Stimulated activated naive B cell treated with anti-CD40 and anti-IgM and Interleukin-4, amounts not matched to agents 10 μg/mL and 1 μg/mL and 100 μg/mL, for 72 hours (primary cell): Measurements from ENCODE around the gene F11R.
"Not testable (repeated sequence)": the region's sequence is repeated elsewhere in the genome, so short reads cannot be mapped to it uniquely, and the experiment has no call there.

Source experiments
- ATAC-seq, 2 donors: fragments of 150-1000 bp; cut with Tn5 transposase; replicated peaks; 2 replicates each; pipeline ENCODE4 v1.10.0; 2021; ENCODE audit warnings: moderate library complexity in 1 of 2
- DNase-seq: peaks from one replicate; pipeline ENCODE4 v3.0.0; 2021
- H3K27ac Mint-ChIP-seq: one replicate; pipeline ENCODE4 v1.8.0; 2022; ENCODE audit warnings: mild to moderate bottlenecking, mixed read lengths
- H3K27me3 Mint-ChIP-seq, 2 donors: one replicate each; pipeline ENCODE4 v1.8.0; 2022; ENCODE audit warnings: mixed read lengths in 2 of 2
- H3K36me3 Mint-ChIP-seq, 2 donors: one replicate each; pipeline ENCODE4 v1.8.0; 2022; ENCODE audit warnings: mixed read lengths in 2 of 2, mild to moderate bottlenecking in 1 of 2
- H3K4me1 Mint-ChIP-seq, 2 donors: one replicate each; pipeline ENCODE4 v1.8.0; 2022; ENCODE audit warnings: mixed read lengths in 2 of 2, mild to moderate bottlenecking in 1 of 2
- H3K4me3 Mint-ChIP-seq, 2 donors: one replicate each; pipeline ENCODE4 v1.8.0; 2022; ENCODE audit warnings: mild to moderate bottlenecking in 2 of 2, mixed read lengths in 2 of 2, moderate library complexity in 1 of 2
- H3K9me3 Mint-ChIP-seq, 2 donors: one replicate each; pipeline ENCODE4 v1.8.0; 2022; ENCODE audit warnings: mixed read lengths in 2 of 2, mild to moderate bottlenecking in 1 of 2

F11R gene

DNA sequence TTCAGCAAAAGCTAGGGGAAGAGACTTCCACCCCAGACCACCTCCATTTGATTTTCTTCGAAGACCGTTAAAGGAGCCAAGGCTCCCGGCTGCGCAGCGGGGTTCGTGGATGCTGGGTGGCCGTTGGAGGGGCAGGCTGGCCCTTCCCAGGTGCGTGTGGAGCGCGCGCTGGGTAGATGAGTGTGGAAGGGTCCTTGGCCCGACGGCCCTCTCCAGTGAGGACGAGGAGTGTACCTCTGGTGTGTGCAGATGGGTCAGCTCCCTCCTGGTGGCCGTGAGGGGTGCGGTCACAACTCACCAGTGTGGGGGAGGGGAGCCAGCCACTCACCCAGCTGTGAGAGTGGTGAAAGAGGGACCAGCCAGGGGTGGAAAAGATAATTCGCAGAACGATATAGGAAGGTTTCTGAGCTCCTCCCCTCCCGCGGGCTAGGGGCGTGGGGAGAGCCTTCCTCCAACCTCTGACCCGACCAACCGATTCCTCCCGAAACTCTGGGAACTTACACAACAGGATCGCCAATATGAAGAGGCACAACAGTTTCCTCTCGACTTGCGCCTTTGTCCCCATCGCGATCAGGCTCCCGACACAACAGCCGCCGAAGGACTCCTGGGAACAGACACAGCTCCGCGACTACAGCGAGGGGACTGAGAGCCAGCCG is at the start of gene F11R:
TSS of gene F11R (minus strand) at position 644 of the 656 bp plus-strand sequence. CDS start at position 565, 79 bp downstream.
- Mint-ChIP-seq H3K4me1 (peaks cover 30 to 54% of the 10 kb centered on the region in 2 donors), H3K36me3 (peaks cover 2 to 3% of the 10 kb centered on the region in 2 donors), H3K27ac (peak within 1 kb of the TSS; percentile 75), H3K27me3 (no peaks in the 10 kb centered on the region), H3K4me3 (peak within 1 kb of the TSS; percentile 89 to 93), H3K9me3 (no peaks in the 10 kb centered on the region)
- ATAC-seq (peak; percentile 51 to 57), DNase-seq (no peak)

DNA sequence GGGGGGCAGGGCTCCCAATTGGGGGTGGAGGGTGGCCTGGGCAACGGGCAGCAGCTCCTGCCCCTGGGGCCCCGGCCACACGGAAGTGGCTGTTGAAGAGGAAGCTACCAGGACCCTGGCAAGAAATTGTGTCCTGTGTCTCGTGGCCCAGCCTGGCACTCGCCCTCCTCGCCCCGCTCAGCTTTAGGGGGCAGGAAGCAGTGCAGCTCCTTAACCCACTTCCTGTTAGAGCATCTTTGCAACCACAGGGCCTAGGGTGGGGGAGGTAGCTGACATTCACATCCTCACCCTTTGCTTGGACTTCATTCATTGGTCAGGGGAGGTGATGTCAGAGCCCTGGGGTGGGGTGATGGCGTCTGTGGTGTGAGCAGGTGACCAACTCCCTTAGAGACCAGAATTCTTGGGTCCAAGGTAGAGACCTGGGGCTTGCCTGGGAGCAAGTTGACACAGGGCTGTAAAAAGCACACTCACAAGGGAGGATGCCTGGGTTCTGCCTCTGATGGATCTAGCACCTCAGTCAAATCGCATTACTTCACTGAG is 48.8 kb upstream of the F11R start, which contains the start of gene ARHGAP30:
TSS of gene ARHGAP30 (minus strand) at position 161 of the 540 bp plus-strand sequence. CDS start 267 bp downstream, outside the sequence.
- Mint-ChIP-seq H3K4me1 (peaks cover 30 to 58% of the 10 kb centered on the region in 2 donors), H3K36me3 (peaks cover 28 to 34% of the 10 kb centered on the region in 2 donors), H3K27me3 (no peaks in the 10 kb centered on the region), H3K27ac (peak within 1 kb of the TSS; percentile 94), H3K4me3 (peak within 1 kb of the TSS; percentile 90 to 97), H3K9me3 (no peaks in the 10 kb centered on the region)
- ATAC-seq: peak; percentile 89 to 90
- DNase-seq: peak; percentile 87

DNA sequence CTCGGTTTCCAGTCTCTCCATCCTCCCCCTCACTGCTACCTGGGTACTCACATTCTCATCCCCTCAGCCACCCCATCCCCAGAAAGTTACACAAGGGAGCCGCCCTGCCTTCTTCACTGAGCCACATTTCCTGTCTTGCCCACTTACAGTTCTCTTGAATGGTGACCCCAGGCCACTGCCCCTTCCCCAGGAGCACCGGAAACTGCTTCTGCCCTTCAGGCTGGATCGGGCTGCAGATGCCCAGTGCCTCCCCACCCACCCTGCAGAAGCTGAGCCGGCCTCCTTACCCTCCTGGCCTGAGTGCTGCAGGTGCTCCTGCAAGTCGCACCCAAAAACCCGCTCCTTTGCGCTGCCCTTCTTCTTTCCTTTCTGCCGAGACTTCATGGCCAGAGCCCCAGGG is 48.3 kb upstream of the F11R start:
- Mint-ChIP-seq H3K27me3 (no peaks in the 10 kb centered on the region), H3K4me3 (peak overlapping the region; percentile 90 to 97), H3K27ac (peak overlapping the region; percentile 94), H3K9me3 (no peaks in the 10 kb centered on the region), H3K4me1 (peaks cover 33 to 64% of the 10 kb centered on the region in 2 donors), H3K36me3 (peaks cover 33 to 39% of the 10 kb centered on the region in 2 donors)
- DNase-seq: no peak
- peak in 1 of 2 donors; percentile 0 for ATAC-seq

DNA sequence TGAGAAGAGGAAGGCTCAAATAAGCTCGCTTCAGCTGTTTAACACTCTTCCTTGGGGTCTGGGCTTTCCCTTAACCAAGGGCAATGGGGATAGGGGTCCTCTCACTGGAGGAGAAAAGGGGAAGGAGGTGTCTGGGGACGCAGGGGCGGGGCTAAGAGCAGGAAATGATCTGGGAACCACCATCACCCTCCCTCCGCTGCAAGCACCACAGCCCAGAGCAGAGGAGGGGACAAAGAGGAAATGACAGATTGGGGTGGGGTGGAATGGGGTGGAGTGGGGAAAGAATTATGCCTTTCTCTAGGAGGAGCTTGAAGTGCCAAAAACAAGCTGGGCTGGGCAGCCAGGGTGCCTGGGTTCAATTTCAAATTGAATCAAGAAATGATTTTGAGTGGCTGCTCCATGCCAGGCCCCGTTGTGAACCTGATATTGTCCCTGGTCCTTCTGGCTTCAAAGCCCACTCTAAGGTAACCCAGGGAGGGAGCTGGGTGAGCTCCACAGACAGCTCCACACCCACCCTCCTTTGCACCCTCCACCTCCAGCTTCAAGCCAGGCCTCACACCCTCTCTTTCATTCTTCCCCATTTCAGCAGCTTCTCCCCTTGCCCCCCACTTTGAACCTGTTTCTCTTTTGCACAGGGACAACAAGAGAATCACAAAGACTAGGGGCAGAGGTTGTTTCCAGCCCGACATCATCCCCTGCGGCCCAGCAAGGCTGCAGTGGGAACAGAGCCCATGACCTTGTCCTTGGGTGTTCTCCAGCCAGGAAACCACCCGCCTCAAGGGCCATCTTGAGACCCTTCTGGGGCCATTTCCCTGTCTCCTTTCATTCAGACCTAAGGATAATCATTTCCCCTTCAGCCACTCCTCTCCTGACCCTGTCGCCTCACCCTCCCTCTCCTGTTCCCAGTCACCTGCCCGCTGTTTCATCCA is 47.6 kb upstream of the F11R start:
- Mint-ChIP-seq H3K36me3 (peaks cover 36 to 44% of the 10 kb centered on the region in 2 donors), H3K9me3 (no peaks in the 10 kb centered on the region), H3K27me3 (no peaks in the 10 kb centered on the region), H3K4me3 (peak overlapping the region; percentile 90 to 97), H3K27ac (peak overlapping the region; percentile 94), H3K4me1 (peaks cover 37 to 71% of the 10 kb centered on the region in 2 donors)
- ATAC-seq (peak; percentile 70 to 71), DNase-seq (peak; percentile 78)

DNA sequence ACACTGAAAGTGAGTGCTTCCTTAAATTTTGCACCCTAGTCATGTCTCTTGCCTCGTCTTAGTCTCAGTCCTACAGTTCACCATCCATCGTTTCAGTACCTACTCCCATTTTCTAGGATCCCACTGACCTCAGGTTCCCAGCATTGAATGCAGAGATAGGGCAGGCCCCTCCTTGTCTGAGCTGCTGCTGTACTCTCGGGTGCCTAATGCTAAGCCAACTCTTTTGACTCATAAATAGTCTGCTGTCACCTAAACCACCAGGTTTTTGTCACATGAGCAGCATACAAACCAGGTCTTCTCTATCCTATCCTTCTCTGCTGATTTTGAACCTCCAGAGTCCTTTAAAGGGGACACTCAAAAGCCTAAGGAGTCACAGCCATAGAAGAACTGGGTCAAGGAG is 45.7 kb upstream of the F11R start:
- peaks cover 47 to 57% of the 10 kb centered on the region in 2 donors for H3K36me3 Mint-ChIP-seq
- ATAC-seq (no peak), DNase-seq (no peak)

DNA sequence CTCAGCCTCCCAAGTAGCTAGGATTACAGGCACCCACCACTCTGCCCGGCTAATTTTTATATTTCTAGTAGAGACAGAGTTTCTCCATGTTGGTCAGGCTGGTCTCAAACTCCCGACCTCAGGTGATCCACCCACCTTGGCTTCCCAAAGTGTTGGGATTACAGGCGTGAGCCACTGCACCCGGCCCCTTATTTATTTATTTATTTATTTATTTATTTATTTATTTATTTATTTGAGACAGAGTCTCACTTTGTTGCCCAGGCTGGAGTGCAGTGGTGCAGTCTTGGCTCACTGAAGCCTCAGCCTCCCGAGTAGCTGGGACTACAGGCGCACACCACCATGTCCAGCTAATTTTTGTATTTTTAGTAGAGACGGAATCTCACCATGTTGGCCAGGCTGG is 44.7 kb upstream of the F11R start:
- not testable (repeated sequence) for DNase-seq, H3K27ac Mint-ChIP-seq, ATAC-seq, H3K4me3 Mint-ChIP-seq, H3K27me3 Mint-ChIP-seq, H3K9me3 Mint-ChIP-seq
- Mint-ChIP-seq H3K36me3 (peaks cover 51 to 60% of the 10 kb centered on the region in 2 donors), H3K4me1 (peaks cover 36 to 80% of the 10 kb centered on the region in 2 donors)

More for the DNA sequence above, 45.7 kb upstream of the F11R start:
- Mint-ChIP-seq H3K27me3 (no peaks in the 10 kb centered on the region), H3K27ac (peak overlapping the region; percentile 87), H3K4me1 (peaks cover 39 to 83% of the 10 kb centered on the region in 2 donors), H3K9me3 (no peaks in the 10 kb centered on the region), H3K4me3 (peak overlapping the region; percentile 90 to 97)

DNA sequence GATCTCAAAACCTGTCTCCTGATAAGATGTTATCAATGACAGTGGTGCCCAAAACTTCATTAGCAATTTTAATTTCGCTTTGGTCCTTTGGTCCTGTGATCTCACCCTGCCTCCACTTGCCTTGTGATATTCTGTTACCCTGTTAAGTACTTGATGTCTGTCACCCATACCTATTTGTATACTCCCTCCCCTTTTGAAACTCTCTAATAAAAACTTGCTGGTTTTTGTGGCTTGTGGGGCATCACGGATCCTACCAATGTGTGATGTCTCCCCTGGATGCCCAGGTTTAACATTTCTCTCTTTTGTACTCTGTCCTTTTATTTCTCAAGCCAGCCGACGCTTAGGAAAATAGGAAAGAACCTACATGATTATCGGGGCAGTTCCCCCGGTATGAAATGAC is 43.0 kb upstream of the F11R start:
- H3K27me3 Mint-ChIP-seq, ATAC-seq, DNase-seq, H3K4me3 Mint-ChIP-seq, H3K9me3 Mint-ChIP-seq: not testable (repeated sequence)
- H3K36me3 Mint-ChIP-seq: peaks cover 55 to 69% of the 10 kb centered on the region in 2 donors
- peaks cover 44 to 87% of the 10 kb centered on the region in 2 donors for H3K4me1 Mint-ChIP-seq
- H3K27ac Mint-ChIP-seq: peak overlapping the region; percentile 52

DNA sequence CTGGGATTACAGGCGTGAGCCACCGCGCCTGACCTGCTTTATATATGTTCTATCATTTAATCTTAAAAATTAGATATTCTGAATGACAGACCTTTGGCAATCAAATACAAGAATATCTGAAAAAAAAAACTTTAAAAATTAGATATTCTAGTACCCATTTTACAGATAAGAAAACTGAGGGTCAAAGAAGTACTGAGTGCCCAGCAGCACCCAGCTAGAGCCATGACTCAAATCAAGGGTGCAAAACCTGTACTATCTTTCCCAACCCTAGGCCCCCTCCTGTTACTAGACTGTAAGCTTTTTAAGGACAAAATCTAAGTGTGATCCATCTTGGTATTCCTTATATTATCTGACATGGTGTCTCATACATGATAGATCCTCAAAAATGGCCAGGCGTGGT is 40.5 kb upstream of the F11R start:
- peaks cover 29 to 69% of the 10 kb centered on the region in 2 donors for H3K4me1 Mint-ChIP-seq
- DNase-seq (no peak), ATAC-seq (no peak)
- H3K27me3 Mint-ChIP-seq: no peaks in the 10 kb centered on the region
- H3K27ac Mint-ChIP-seq: no peak overlapping the region
- no peak overlapping the region for H3K4me3 Mint-ChIP-seq
- no peaks in the 10 kb centered on the region for H3K9me3 Mint-ChIP-seq
- H3K36me3 Mint-ChIP-seq: peaks cover 46 to 55% of the 10 kb centered on the region in 2 donors

DNA sequence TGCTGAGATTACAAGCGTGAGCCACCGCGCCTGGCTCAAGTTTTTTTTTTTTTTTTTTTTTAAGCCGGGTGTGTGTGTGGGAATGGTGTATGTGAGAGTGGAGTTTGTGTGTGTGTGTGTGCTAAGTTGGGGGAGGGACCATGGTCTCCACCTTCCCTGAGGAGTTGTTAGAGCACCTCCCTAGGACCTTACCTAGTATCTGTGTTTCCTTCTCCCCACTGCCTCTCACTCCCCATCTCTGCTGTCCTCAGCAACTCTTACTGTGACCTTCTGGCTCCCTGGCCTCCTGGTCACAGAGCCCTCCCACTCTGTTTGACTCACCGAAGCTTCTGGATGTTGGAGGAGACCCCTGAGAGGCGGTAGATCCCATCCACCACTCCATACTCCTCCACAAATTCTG is 38.3 kb upstream of the F11R start:
- H3K27me3 Mint-ChIP-seq: no peaks in the 10 kb centered on the region
- H3K36me3 Mint-ChIP-seq: peaks cover 45 to 53% of the 10 kb centered on the region in 2 donors
- no peak overlapping the region for H3K4me3 Mint-ChIP-seq
- H3K9me3 Mint-ChIP-seq: no peaks in the 10 kb centered on the region
- H3K4me1 Mint-ChIP-seq: peaks cover 23 to 52% of the 10 kb centered on the region in 2 donors
- ATAC-seq (no peak), DNase-seq (no peak)
- peak overlapping the region; percentile 88 for H3K27ac Mint-ChIP-seq

DNA sequence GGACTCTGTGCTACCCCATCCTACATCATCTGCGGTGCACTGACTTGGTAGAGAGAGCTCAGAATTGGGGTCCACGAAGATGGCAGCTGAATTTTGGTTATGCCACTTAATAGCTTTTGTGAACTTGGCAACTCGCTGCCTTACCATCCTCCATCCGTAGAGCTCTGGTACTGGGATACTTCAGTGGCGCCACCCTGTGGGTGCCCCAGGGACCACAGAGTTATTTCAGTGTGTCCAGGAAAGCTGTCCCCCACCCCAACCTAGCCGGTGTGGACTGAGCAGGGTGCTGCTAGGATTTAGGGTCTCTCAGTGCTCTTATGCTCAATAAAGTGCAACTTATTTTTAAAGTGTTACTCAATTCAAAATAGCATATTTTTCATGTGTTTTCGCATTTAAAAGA is 33.9 kb upstream of the F11R start:
- no peak for ATAC-seq
- H3K9me3 Mint-ChIP-seq: no peaks in the 10 kb centered on the region

DNA sequence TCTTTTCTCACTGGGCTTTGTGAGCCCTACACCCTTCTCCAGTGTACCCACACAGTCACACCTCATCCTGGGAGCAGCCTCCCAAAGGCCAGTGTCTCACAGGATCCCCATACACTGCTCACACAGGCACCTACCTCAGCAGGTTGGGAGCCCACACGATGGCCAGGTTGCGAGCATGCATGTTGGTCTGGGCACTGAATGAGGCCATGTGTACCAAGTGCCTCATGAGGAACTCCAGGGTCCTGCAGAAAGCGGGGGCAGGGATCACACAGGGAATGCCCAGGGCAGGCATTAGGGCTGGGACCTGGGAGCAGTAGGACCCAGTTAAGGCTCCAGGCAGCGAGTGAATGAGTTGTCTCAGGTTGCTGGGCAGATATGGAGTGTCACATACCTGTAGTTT is 33.3 kb upstream of the F11R start:
- Mint-ChIP-seq H3K9me3 (no peaks in the 10 kb centered on the region), H3K4me3 (no peak overlapping the region), H3K4me1 (peaks cover 14% of the 10 kb centered on the region in 2 donors), H3K36me3 (peaks cover 51 to 58% of the 10 kb centered on the region in 2 donors), H3K27ac (peak overlapping the region; percentile 51), H3K27me3 (no peaks in the 10 kb centered on the region)
- ATAC-seq (no peak), DNase-seq (no peak)

More for the DNA sequence above, 33.9 kb upstream of the F11R start:
- no peak for DNase-seq
- Mint-ChIP-seq H3K4me1 (peaks cover 15 to 17% of the 10 kb centered on the region in 2 donors), H3K4me3 (no peak overlapping the region), H3K27ac (no peak overlapping the region), H3K36me3 (peaks cover 50 to 58% of the 10 kb centered on the region in 2 donors), H3K27me3 (no peaks in the 10 kb centered on the region)

DNA sequence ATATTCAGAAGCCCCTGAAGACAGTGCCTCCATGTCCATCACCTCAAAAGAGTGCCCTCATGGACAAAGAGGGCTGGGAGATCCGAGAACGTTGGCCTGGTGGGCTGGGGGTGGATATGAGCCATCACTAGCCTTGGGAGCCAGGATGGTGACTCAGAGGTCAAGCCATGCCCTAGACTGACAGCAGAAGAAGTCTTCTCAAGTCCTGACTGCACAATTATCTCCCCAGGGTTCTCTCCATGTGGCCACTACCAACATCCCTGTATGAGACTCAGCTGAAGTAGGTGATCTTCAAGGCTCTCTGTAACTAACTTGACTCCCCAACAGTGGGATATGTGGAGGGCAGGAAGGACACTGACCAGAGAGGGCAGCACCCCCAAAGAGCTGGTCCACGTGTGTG is 31.9 kb upstream of the F11R start:
- ATAC-seq (no peak), DNase-seq (no peak)
- H3K27me3 Mint-ChIP-seq: no peaks in the 10 kb centered on the region
- no peak overlapping the region for H3K4me3 Mint-ChIP-seq
- H3K4me1 Mint-ChIP-seq: peaks cover 23 to 27% of the 10 kb centered on the region in 2 donors
- no peak overlapping the region for H3K27ac Mint-ChIP-seq
- H3K36me3 Mint-ChIP-seq: peaks cover 58 to 66% of the 10 kb centered on the region in 2 donors
- H3K9me3 Mint-ChIP-seq: no peaks in the 10 kb centered on the region

DNA sequence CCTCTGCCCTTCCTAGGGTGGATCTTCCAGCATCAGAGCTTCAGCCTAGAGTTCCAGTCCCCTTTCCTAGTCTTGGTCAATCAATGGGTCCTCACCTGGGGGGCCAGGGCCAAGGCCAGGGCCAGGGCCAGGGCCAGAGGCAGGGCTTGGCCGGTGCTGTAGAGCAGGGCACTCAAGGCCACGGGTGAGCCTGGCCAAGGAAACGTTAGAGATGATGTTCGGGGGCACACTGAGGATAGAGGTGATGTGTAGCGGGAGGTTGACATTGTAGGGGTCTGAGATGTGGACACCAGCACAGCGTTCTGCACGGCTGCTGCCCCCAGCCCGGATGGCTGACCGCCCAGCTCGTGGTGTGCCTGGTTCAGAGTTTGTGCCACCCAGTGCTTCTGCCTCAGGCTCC is 30.3 kb upstream of the F11R start:
- H3K27ac Mint-ChIP-seq: no peak overlapping the region

More for the DNA sequence above, 30.3 kb upstream of the F11R start:
- Mint-ChIP-seq H3K9me3 (no peaks in the 10 kb centered on the region), H3K36me3 (peaks cover 49 to 68% of the 10 kb centered on the region in 2 donors), H3K4me3 (no peak overlapping the region), H3K4me1 (peaks cover 36 to 39% of the 10 kb centered on the region in 2 donors), H3K27me3 (no peaks in the 10 kb centered on the region)
- no peak for ATAC-seq
- no peak for DNase-seq
